Spleen (tissue), 11 donors: ENCODE measurements around the gene UPF2. TPM values are rescaled to one million over a fixed set of nuclear protein-coding genes. Genes with fewer than 3 reads are reported as not detected.

Experiments
- DNase-seq: peaks from one replicate; pipeline ENCODE4 v3.0.0-alpha.2; 2020
- H3K27ac ChIP-seq, 8 donors: fragments of 200-600 bp; sonication (generic) in 7 of 8; 1 replicate in 4 of 8; 2 replicates in 4 of 8; pipeline versions ENCODE4 v1.5.0 to v1.8.0; 2016 to 2021; ENCODE audit warnings: inconsistent platforms in 4 of 8, mild to moderate bottlenecking in 4 of 8, moderate library complexity in 1 of 8
- H3K27me3 ChIP-seq, 7 donors: fragments of 200-600 bp; sonication (generic) in 6 of 7; replicated peaks in 1 of 7; 1 replicate in 4 of 7; 2 replicates in 3 of 7; pipeline versions ENCODE4 v1.5.0 to v1.8.0; 2016 to 2021; ENCODE audit warnings: inconsistent platforms in 3 of 7, mild to moderate bottlenecking in 1 of 7
- H3K36me3 ChIP-seq, 6 donors: fragments of 200-600 bp; sonication (generic) in 5 of 6; 1 replicate in 4 of 6; 2 replicates in 2 of 6; pipeline versions ENCODE4 v1.5.0 to v1.8.0; 2016 to 2021; ENCODE audit warnings: inconsistent platforms in 2 of 6
- H3K4me1 ChIP-seq, 6 donors: fragments of 200-600 bp; sonication (generic) in 5 of 6; 1 replicate in 3 of 6; 2 replicates in 3 of 6; pipeline versions ENCODE4 v1.5.0 to v1.8.0; 2016 to 2021; ENCODE audit warnings: inconsistent platforms in 3 of 6
- H3K4me3 ChIP-seq, 8 donors: fragments of 200-600 bp; sonication (generic) in 7 of 8; 1 replicate in 4 of 8; 2 replicates in 4 of 8; pipeline versions ENCODE4 v1.5.0 to v1.8.0; 2016 to 2021; ENCODE audit warnings: inconsistent platforms in 4 of 8, mild to moderate bottlenecking in 4 of 8, moderate library complexity in 2 of 8
- H3K9me3 ChIP-seq, 8 donors: fragments of 200-600 bp; sonication (generic) in 7 of 8; 1 replicate in 4 of 8; 2 replicates in 4 of 8; pipeline versions ENCODE4 v1.5.0 to v1.8.0; 2016 to 2021; ENCODE audit warnings: inconsistent platforms in 4 of 8
- POLR2A ChIP-seq, 3 donors: fragments of 450-650 bp; IDR thresholded peaks; one replicate each; pipeline ENCODE4 v1.5.1; 2017; ENCODE audit warnings: antibody characterized with exemption in 3 of 3, mild to moderate bottlenecking in 1 of 3
- POLR2AphosphoS5 ChIP-seq, 3 donors: sonication (generic); formaldehyde crosslinking; IDR thresholded peaks; one replicate each; pipeline ENCODE4 v1.5.1; 2017; ENCODE audit warnings: antibody characterized with exemption in 3 of 3
- WGBS, 5 donors: extraction: QIAGEN DNeasy Blood & Tissue Kit in 3 of 5; methylation state at CpG; one replicate each; pipeline versions ENCODE4 v1.1.5 to v1.1.7; 2013 to 2018; 5-methylcytosine and 5-hydroxymethylcytosine counted together
- intact Hi-C: fragments of 100-400 bp; cut with DNase I; formaldehyde crosslinking; loops from one replicate; pipeline ENCODE4 v1.15.0; 2023; ENCODE audit warnings: low total_unique reads
- polyA plus RNA-seq, 3 donors: library from polyadenylated mRNA; stranded (reverse); fragments of 200-250 nt; gene quantifications; one replicate each; pipeline ENCODE4 v1.2.1, GENCODE V29; 2013
- total RNA-seq, 7 donors: library from RNA; depleted of rRNA in 3 of 7; stranded (reverse); fragments of >200 nt in 3 of 7; fragmentation: NEBNext Ultra II Directional in 4 of 7; extraction: Animal tissue kit (Norgen Biotek cat#: 25700) in 4 of 7; gene quantifications; one replicate each; pipeline versions ENCODE4 v1.1.0 to v1.2.1, GENCODE V29; 2016 to 2021
- TF ChIP-seq, protein P1 (sequence below), 11 experiments: fragments of 200-600 bp in 7 of 11; fragments of 450-650 bp in 4 of 11; sonication (generic) in 4 of 11; IDR thresholded peaks in 8 of 11; conservative IDR thresholded peaks in 3 of 11; 1 replicate in 7 of 11; 2 replicates in 4 of 11; pipeline versions ENCODE4 v1.4.0 to v1.8.0; 2016 to 2021; ENCODE audit warnings: antibody characterized with exemption in 11 of 11, inconsistent platforms in 4 of 11, mild to moderate bottlenecking in 1 of 11
- donor health status: healthy with polysubstance abuse.
- donor health status: DM: no; HTN: no; CAD: no; lungs with moderate emphysema.
- donor health status: DM: no; HTN: no; CAD: no.
- donor health status: Bipolar disorder and iron deficiency.
- donor health status: healthy.
- donor health status: DM: no; HTN: no; CAD: no.
- donor health status: DM: yes; HTN: yes; CAD: no.

Gene UPF2
- total and polyA plus RNA-seq, 10 donors: 11.5 to 34.9 (median 27.4) TPM

DNA sequence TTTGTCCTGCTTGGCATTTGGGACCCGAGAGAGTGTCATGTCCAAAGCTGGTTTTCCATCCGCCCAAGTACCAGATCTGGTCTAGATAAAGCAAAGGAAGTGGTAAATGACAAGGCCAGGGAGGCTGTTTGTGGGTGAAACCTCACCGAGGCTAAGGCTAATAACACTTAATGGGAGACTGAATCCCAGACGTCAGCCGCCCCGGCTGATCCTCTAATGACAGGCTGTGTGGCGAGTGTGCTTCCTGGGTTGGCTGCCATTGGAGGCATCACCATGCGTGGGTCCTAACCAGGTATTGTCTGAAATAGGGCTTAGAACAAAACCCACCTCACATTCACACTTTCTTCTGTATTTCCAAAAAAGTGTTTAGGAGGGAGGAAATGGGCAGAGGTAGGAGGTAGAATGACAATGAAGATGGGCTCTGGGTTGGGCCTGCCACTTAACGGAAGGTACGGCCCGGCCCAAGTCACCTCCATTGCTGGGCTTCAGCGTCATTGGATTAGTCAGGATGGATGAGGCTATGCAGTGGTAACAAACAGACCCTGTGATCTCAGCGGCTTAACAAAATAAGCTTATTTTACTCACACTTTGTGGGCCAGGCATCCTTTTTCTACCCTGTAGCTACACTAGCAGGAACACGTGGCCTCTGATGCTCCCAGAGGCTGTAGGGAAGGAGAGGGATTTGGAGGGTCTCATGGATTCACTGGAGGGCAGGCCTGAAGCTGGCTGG is 159.8 kb downstream of the UPF2 start:
- Histone ChIP-seq H3K36me3 (no peaks in the 10 kb centered on the region), H3K4me1 (peaks cover 0 to 5% (median 0%) of the 10 kb centered on the region in 6 donors), H3K27ac (no peak overlapping the region), H3K9me3 (no peaks in the 10 kb centered on the region), H3K4me3 (no peak overlapping the region), H3K27me3 (no peaks in the 10 kb centered on the region)
- TF ChIP-seq POLR2A (IDR thresholded peaks at IDR 0.05) (no peak), POLR2AphosphoS5 (IDR thresholded peaks at IDR 0.05) (no peak)
- TF ChIP-seq, protein P1, sequence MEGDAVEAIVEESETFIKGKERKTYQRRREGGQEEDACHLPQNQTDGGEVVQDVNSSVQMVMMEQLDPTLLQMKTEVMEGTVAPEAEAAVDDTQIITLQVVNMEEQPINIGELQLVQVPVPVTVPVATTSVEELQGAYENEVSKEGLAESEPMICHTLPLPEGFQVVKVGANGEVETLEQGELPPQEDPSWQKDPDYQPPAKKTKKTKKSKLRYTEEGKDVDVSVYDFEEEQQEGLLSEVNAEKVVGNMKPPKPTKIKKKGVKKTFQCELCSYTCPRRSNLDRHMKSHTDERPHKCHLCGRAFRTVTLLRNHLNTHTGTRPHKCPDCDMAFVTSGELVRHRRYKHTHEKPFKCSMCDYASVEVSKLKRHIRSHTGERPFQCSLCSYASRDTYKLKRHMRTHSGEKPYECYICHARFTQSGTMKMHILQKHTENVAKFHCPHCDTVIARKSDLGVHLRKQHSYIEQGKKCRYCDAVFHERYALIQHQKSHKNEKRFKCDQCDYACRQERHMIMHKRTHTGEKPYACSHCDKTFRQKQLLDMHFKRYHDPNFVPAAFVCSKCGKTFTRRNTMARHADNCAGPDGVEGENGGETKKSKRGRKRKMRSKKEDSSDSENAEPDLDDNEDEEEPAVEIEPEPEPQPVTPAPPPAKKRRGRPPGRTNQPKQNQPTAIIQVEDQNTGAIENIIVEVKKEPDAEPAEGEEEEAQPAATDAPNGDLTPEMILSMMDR (IDR thresholded peaks at IDR 0.05 in 8 of 11, conservative IDR thresholded peaks at IDR 0.05 in 3 of 11): no peak
- intact Hi-C loops: no loop called here
- DNase-seq: no peak
- WGBS, 5 donors: 70 to 90% (median 82%) methylated on average over 14 of the region's 14 CpGs

GRCh38 chr10:11881477-11882417 is 160.9 kb downstream of the UPF2 start:
- TF ChIP-seq, protein P1 (IDR thresholded peaks at IDR 0.05 in 8 of 11, conservative IDR thresholded peaks at IDR 0.05 in 3 of 11): no peak
- TF ChIP-seq POLR2A (IDR thresholded peaks at IDR 0.05) (no peak), POLR2AphosphoS5 (IDR thresholded peaks at IDR 0.05) (peak in 1 of 3 donors; percentile 15)
- H3K9me3 ChIP-seq: no peaks in the 10 kb centered on the region
- intact Hi-C loops: no loop called here
- no peak overlapping the region for H3K4me3 ChIP-seq
- no peak for DNase-seq
- no peak overlapping the region for H3K27ac ChIP-seq
- H3K27me3 ChIP-seq: no peaks in the 10 kb centered on the region
- 74 to 84% (median 81%) methylated on average over 21 of the region's 21 CpGs for WGBS, 5 donors
- H3K36me3 ChIP-seq: no peaks in the 10 kb centered on the region
- peaks cover 0 to 10% (median 0%) of the 10 kb centered on the region in 6 donors for H3K4me1 ChIP-seq

- no peaks in the 10 kb centered on the region for H3K27me3 ChIP-seq
- H3K4me1 ChIP-seq: peaks cover 0 to 17% (median 0%) of the 10 kb centered on the region in 6 donors
- no peak for DNase-seq
- no peak overlapping the region for H3K27ac ChIP-seq
- H3K36me3 ChIP-seq: no peaks in the 10 kb centered on the region
- intact Hi-C loops: no loop called here
- no peak overlapping the region for H3K4me3 ChIP-seq
- 83 to 89% (median 85%) methylated on average over 11 of the region's 11 CpGs for WGBS, 5 donors
- H3K9me3 ChIP-seq: no peaks in the 10 kb centered on the region
- TF ChIP-seq POLR2A (IDR thresholded peaks at IDR 0.05): no peak
- TF ChIP-seq POLR2AphosphoS5 (IDR thresholded peaks at IDR 0.05): no peak
- TF ChIP-seq, protein P1 (IDR thresholded peaks at IDR 0.05 in 8 of 11, conservative IDR thresholded peaks at IDR 0.05 in 3 of 11): no peak
Measured at GRCh38 chr10:11881030-11881476, 161.6 kb downstream of the UPF2 start.
